A549 (cell line): ENCODE measurements around the gene THUMPD1. TPM values are rescaled to one million over a fixed set of nuclear protein-coding genes. Genes with fewer than 3 reads are reported as not detected.

ENCODE experiments used
- ATAC-seq, 2 experiments: fragments of 200-7000 bp in 1 of 2; fragments of >200 bp in 1 of 2; cut with Nextera tagmentation in 1 of 2; cut with Tn5 transposase in 1 of 2; 3 replicates each; pipeline versions ENCODE4 v1.8.0 to v1.9.1; 2018 to 2020; ENCODE audit warnings: mild to moderate bottlenecking in 1 of 2, moderate library complexity in 1 of 2
- CTCF ChIA-PET: fragments of 300-600 bp; sonication (Branson Sonifier 250); formaldehyde crosslinking; extraction: SDS; loops from one replicate; lab custom pipeline; 2021; ENCODE audit warnings: antibody characterized with exemption, inconsistent platforms; lab: Yijun Ruan, JAX
- POLR2A ChIA-PET: fragments of 350-600 bp; formaldehyde crosslinking; extraction: SDS; loops from one replicate; lab custom pipeline; 2021; ENCODE audit warnings: antibody characterized with exemption, inconsistent platforms; lab: Yijun Ruan, JAX
- DNase-seq, 2 experiments: peaks; one replicate each; pipeline versions ENCODE4 v3.0.0 to v3.0.0-alpha.2; 2011 to 2016; ENCODE audit warnings: low read depth in 1 of 2, low spot score in 1 of 2
- FAIRE-seq: peaks from 2 replicates; lab custom pipeline; 2011; peaks lifted over from hg19 to GRCh38; lab: Jason Lieb, UNC
- H3K27ac ChIP-seq, 2 experiments: fragments of >200 bp; sonication (Bioruptor Twin); formaldehyde crosslinking; 3 replicates each; pipeline ENCODE4 v1.5.1; 2016 to 2017
- H3K4me1 ChIP-seq: fragments of >200 bp; sonication (Bioruptor Twin); formaldehyde crosslinking; 3 replicates; pipeline ENCODE4 v1.6.1; 2016
- H3K4me2 ChIP-seq: fragments of >200 bp; sonication (Bioruptor Twin); formaldehyde crosslinking; 3 replicates; pipeline ENCODE4 v1.6.1; 2016
- H3K4me3 ChIP-seq: fragments of >200 bp; sonication (Bioruptor Twin); formaldehyde crosslinking; 3 replicates; pipeline ENCODE4 v1.5.1; 2016
- H3K9me3 ChIP-seq: fragments of >200 bp; sonication (Bioruptor Twin); formaldehyde crosslinking; 3 replicates; pipeline ENCODE4 v1.6.1; 2016
- CHD2 ChIP-seq: fragments of 150-350 bp; IDR thresholded peaks from 2 replicates; pipeline ENCODE4 v1.6.1; 2014; ENCODE audit warnings: low read length; ENCODE audit not compliant: partially characterized antibody
- EP300 ChIP-seq, 2 experiments: fragments of >200 bp; sonication (Bioruptor Twin); formaldehyde crosslinking; IDR thresholded peaks; 2 replicates in 1 of 2; 3 replicates in 1 of 2; pipeline ENCODE4 v1.6.1; 2016 to 2017
- FOSB ChIP-seq: fragments of 250-450 bp; sonication (Bioruptor Pico); IDR thresholded peaks from 2 replicates; pipeline ENCODE4 v1.5.0; 2020; ENCODE audit warnings: mild to moderate bottlenecking, moderate library complexity
- FOXS1 ChIP-seq: fragments of 250-450 bp; sonication (Bioruptor Pico); IDR thresholded peaks from 2 replicates; pipeline ENCODE4 v1.5.0; 2020; ENCODE audit warnings: mild to moderate bottlenecking, moderate library complexity
- GATA3 ChIP-seq: IDR thresholded peaks from 2 replicates; pipeline ENCODE4 v1.6.1; 2012; ENCODE audit warnings: borderline replicate concordance
- HOXB5 ChIP-seq: fragments of 250-450 bp; sonication (Bioruptor Pico); IDR thresholded peaks from 2 replicates; pipeline ENCODE4 v1.5.0; 2020; ENCODE audit warnings: mild to moderate bottlenecking, moderate library complexity
- JUN ChIP-seq, 2 experiments: fragments of >200 bp; sonication (Bioruptor Twin); formaldehyde crosslinking; IDR thresholded peaks; 2 replicates in 1 of 2; 3 replicates in 1 of 2; pipeline ENCODE4 v1.6.1; 2016 to 2017
- JUNB ChIP-seq: fragments of >200 bp; sonication (Bioruptor Twin); formaldehyde crosslinking; IDR thresholded peaks from 2 replicates; pipeline ENCODE4 v1.6.1; 2016
- MAX ChIP-seq: IDR thresholded peaks from 2 replicates; pipeline ENCODE4 v1.6.1; 2012
- MYC ChIP-seq: IDR thresholded peaks from 2 replicates; pipeline ENCODE4 v1.6.1; 2012; ENCODE audit warnings: mild to moderate bottlenecking, inconsistent platforms, low read length, improper control_type of control experiment, borderline replicate concordance
- NFE2L2 ChIP-seq: fragments of 150-350 bp; conservative IDR thresholded peaks from 2 replicates; pipeline ENCODE4 v1.6.1; 2014; ENCODE audit warnings: low read length
- NPAS2 ChIP-seq: fragments of 250-450 bp; sonication (Bioruptor Pico); IDR thresholded peaks from 2 replicates; pipeline ENCODE4 v1.8.0; 2022; ENCODE audit warnings: mild to moderate bottlenecking, moderate library complexity, borderline replicate concordance
- PHF8 ChIP-seq: fragments of 200-600 bp; sonication (generic); IDR thresholded peaks from 2 replicates; pipeline ENCODE4 v1.6.1; 2016; ENCODE audit warnings: low read depth, mild to moderate bottlenecking, antibody characterized with exemption, moderate library complexity, borderline replicate concordance
- POLR2A ChIP-seq: IDR thresholded peaks from 2 replicates; pipeline ENCODE4 v1.6.1; 2012; ENCODE audit warnings: mild to moderate bottlenecking, low read length
- POLR2AphosphoS2 ChIP-seq: conservative IDR thresholded peaks from 2 replicates; pipeline ENCODE4 v1.6.1; 2012; ENCODE audit warnings: low read length, improper control_type of control experiment, inconsistent platforms
- RARB ChIP-seq: fragments of 250-450 bp; sonication (Bioruptor Pico); IDR thresholded peaks from 2 replicates; pipeline ENCODE4 v1.8.0; 2021; ENCODE audit warnings: mild to moderate bottlenecking, moderate library complexity
- REST ChIP-seq: fragments of 200-600 bp; sonication (generic); IDR thresholded peaks from 2 replicates; pipeline ENCODE4 v1.6.1; 2016; ENCODE audit warnings: antibody characterized with exemption, mild to moderate bottlenecking, moderate library complexity
- RNF2 ChIP-seq: fragments of 200-600 bp; sonication (generic); IDR thresholded peaks from 2 replicates; pipeline ENCODE4 v1.6.1; 2016; ENCODE audit warnings: low read depth, mild to moderate bottlenecking, antibody characterized with exemption, moderate library complexity, borderline replicate concordance
- USF2 ChIP-seq: fragments of 450-650 bp; IDR thresholded peaks from 2 replicates; pipeline ENCODE4 v1.6.1; 2014; ENCODE audit warnings: antibody characterized with exemption
- ZC3H11A ChIP-seq: fragments of 450-650 bp; IDR thresholded peaks from 2 replicates; pipeline ENCODE4 v1.6.1; 2014; ENCODE audit warnings: antibody characterized with exemption, mild to moderate bottlenecking
- polyA plus RNA-seq, 4 experiments: library from polyadenylated mRNA; depleted of rRNA in 3 of 4; stranded (reverse); fragments of >200 nt; fragmentation: RNase III in 1 of 4; extraction: RNeasy Plus Mini Kit Qiagen cat#74134 plus additional on column Dnase treatment in 1 of 4; gene quantifications; 2 replicates in 3 of 4; 3 replicates in 1 of 4; pipeline ENCODE4 v1.2.3, GENCODE V29; 2011 to 2017
- TF ChIP-seq, protein P1 (sequence below): fragments of 250-450 bp; sonication (Bioruptor Pico); IDR thresholded peaks from 2 replicates; pipeline ENCODE4 v1.5.0; 2020; ENCODE audit warnings: low read depth, mild to moderate bottlenecking, moderate library complexity
- TF ChIP-seq, protein P2 (sequence below): IDR thresholded peaks from 2 replicates; pipeline ENCODE4 v1.6.1; 2012; ENCODE audit warnings: low read depth, borderline replicate concordance
- TF ChIP-seq, protein P3 (sequence below): fragments of >200 bp; sonication (Bioruptor Twin); formaldehyde crosslinking; IDR thresholded peaks from 2 replicates; pipeline ENCODE4 v1.6.1; 2016

Gene THUMPD1
- polyA plus RNA-seq, 2 of the 4 experiments (the other 2 are of a cell fraction), result 27.8 to 47.7 TPM

- TF ChIP-seq, protein P1, sequence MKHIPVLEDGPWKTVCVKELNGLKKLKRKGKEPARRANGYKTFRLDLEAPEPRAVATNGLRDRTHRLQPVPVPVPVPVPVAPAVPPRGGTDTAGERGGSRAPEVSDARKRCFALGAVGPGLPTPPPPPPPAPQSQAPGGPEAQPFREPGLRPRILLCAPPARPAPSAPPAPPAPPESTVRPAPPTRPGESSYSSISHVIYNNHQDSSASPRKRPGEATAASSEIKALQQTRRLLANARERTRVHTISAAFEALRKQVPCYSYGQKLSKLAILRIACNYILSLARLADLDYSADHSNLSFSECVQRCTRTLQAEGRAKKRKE, result no peak
- TF ChIP-seq CHD2, result no peak
- TF ChIP-seq GATA3, result no peak
- no peak for TF ChIP-seq EP300 (IDR thresholded peaks at IDR 0.05)
- TF ChIP-seq RNF2, result no peak
- TF ChIP-seq POLR2AphosphoS2, result no peak
- TF ChIP-seq POLR2A, result peak; percentile 75
- TF ChIP-seq USF2, result no peak
- TF ChIP-seq MYC, result peak; percentile 42; the same call in 1 of the 2 replicates
- TF ChIP-seq ZC3H11A, result no peak
- TF ChIP-seq HOXB5, result no peak
- no peak for TF ChIP-seq FOSB (CRISPR knock-in tag)
Observed at GRCh38 chr16:20741554-20742285, at the start of gene THUMPD1 (continued).

GRCh38 chr16:20789130-20789529 is 47.5 kb upstream of the THUMPD1 start:
- no peaks in the 10 kb centered on the region for H3K4me1 ChIP-seq
- no peak overlapping the region for H3K4me3 ChIP-seq
- ATAC-seq (no peak), DNase-seq (no peak), FAIRE-seq (no peak)
- TF ChIP-seq RARB (CRISPR knock-in tag) (no peak), NFE2L2 (no peak), NPAS2 (no peak), CHD2 (no peak), FOXS1 (CRISPR knock-in tag) (no peak), REST (no peak), PHF8 (no peak), MAX (no peak), HOXB5 (no peak), JUNB (no peak), JUN (IDR thresholded peaks at IDR 0.05) (no peak)
- TF ChIP-seq, protein P2, sequence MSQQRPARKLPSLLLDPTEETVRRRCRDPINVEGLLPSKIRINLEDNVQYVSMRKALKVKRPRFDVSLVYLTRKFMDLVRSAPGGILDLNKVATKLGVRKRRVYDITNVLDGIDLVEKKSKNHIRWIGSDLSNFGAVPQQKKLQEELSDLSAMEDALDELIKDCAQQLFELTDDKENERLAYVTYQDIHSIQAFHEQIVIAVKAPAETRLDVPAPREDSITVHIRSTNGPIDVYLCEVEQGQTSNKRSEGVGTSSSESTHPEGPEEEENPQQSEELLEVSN, result no peak
- TF ChIP-seq, protein P1, result no peak
- TF ChIP-seq, protein P3, sequence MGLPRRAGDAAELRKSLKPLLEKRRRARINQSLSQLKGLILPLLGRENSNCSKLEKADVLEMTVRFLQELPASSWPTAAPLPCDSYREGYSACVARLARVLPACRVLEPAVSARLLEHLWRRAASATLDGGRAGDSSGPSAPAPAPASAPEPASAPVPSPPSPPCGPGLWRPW, result no peak
- no peaks in the 10 kb centered on the region for H3K9me3 ChIP-seq
- POLR2A ChIA-PET, result no interaction called here
- CTCF ChIA-PET, result interaction anchor here (0.7 to 3.3 kb wide), 4 partner anchors 10 to 384 kb away, joined by 3 to 12 read pairs (median 6); partner anchors contain the start of genes ERI2 and REXO5
- no peak overlapping the region for H3K27ac ChIP-seq
- no peak overlapping the region for H3K4me2 ChIP-seq
